H1 (cell line): Measurements from ENCODE around the gene GPC6. TPM values are rescaled to one million over a fixed set of nuclear protein-coding genes. Genes with fewer than 3 reads are reported as not detected.

ENCODE experiments used
- CTCF ChIA-PET: fragments of 300-600 bp; sonication (Branson Sonifier 250); formaldehyde crosslinking; loops from one replicate; lab custom pipeline; 2021; ENCODE audit not compliant: partially characterized antibody; lab: Charles Lee
- POLR2A ChIA-PET: fragments of 300-600 bp; sonication (Branson Sonifier 250); formaldehyde crosslinking; loops from one replicate; lab custom pipeline; 2021; ENCODE audit warnings: inconsistent platforms; ENCODE audit not compliant: partially characterized antibody; lab: Charles Lee
- DNase-seq, 2 experiments: peaks; one replicate each; pipeline versions ENCODE4 v3.0.0 to v3.0.0-alpha.2; 2010 to 2022; ENCODE audit warnings: low spot score in 2 of 2, low read depth in 1 of 2, mixed read lengths in 1 of 2
- FAIRE-seq: peaks from 2 replicates; lab custom pipeline; 2011; peaks lifted over from hg19 to GRCh38; lab: Jason Lieb, UNC
- H2AFZ ChIP-seq: 2 replicates; pipeline ENCODE4 v1.8.1; 2012; ENCODE audit warnings: low read length, inconsistent platforms
- H2AK5ac ChIP-seq: 2 replicates; pipeline ENCODE4 v1.6.1; 2013; ENCODE audit warnings: low read depth, low read length
- H2BK120ac ChIP-seq: replicated peaks from 2 replicates; pipeline ENCODE3; 2013; ENCODE audit warnings: low read depth, low read length, inconsistent platforms
- H2BK12ac ChIP-seq: 2 replicates; pipeline ENCODE4 v1.6.1; 2013; ENCODE audit warnings: low read depth, low read length
- H2BK15ac ChIP-seq: 2 replicates; pipeline ENCODE4 v1.6.1; 2013; ENCODE audit warnings: low read length
- H2BK20ac ChIP-seq: 2 replicates; pipeline ENCODE4 v1.6.1; 2013; ENCODE audit warnings: low read length
- H2BK5ac ChIP-seq: 2 replicates; pipeline ENCODE4 v1.6.1; 2013; ENCODE audit warnings: low read depth, low read length
- H3K14ac ChIP-seq: 2 replicates; pipeline ENCODE4 v1.6.1; 2013; ENCODE audit warnings: inconsistent platforms; ENCODE audit not compliant: insufficient read length
- H3K18ac ChIP-seq: 2 replicates; pipeline ENCODE4 v1.6.1; 2013; ENCODE audit warnings: low read length; ENCODE audit errors: extremely low read depth
- H3K23ac ChIP-seq: 2 replicates; pipeline ENCODE4 v1.6.1; 2013; ENCODE audit warnings: inconsistent platforms; ENCODE audit not compliant: insufficient read length
- H3K23me2 ChIP-seq: 2 replicates; pipeline ENCODE4 v1.6.1; 2013; ENCODE audit warnings: low read depth, low read length
- H3K27ac ChIP-seq: 2 replicates; pipeline ENCODE4 v1.6.1; 2011; ENCODE audit warnings: low read depth, low read length, inconsistent platforms
- H3K27me3 ChIP-seq, 4 experiments: replicated peaks in 1 of 4; 1 replicate in 1 of 4; 2 replicates in 3 of 4; pipeline versions ENCODE4 v1.6.1 to v1.8.1; 2011 to 2013; ENCODE audit warnings: low read length in 3 of 4, mild to moderate bottlenecking in 3 of 4, inconsistent platforms in 2 of 4, mixed read lengths in 2 of 4, moderate library complexity in 1 of 4; ENCODE audit not compliant: control insufficient read depth in 3 of 4, insufficient read depth in 3 of 4; ENCODE audit errors: extremely low read depth in 1 of 4
- H3K36me3 ChIP-seq, 4 experiments: 2 replicates each; pipeline versions ENCODE4 v1.6.1 to v1.8.1; 2011 to 2013; ENCODE audit warnings: mild to moderate bottlenecking in 4 of 4, low read length in 3 of 4, moderate library complexity in 2 of 4, control low read depth in 1 of 4, inconsistent platforms in 1 of 4; ENCODE audit not compliant: insufficient read depth in 4 of 4, control insufficient read depth in 2 of 4
- H3K4ac ChIP-seq: replicated peaks from 2 replicates; pipeline ENCODE3; 2013; ENCODE audit warnings: low read length, low read depth, mixed read lengths, inconsistent platforms; ENCODE audit not compliant: insufficient read length
- H3K4me1 ChIP-seq, 4 experiments: replicated peaks in 1 of 4; 1 replicate in 1 of 4; 2 replicates in 3 of 4; pipeline versions ENCODE4 v1.6.1 to v1.8.1; 2011 to 2013; ENCODE audit warnings: low read length in 3 of 4, inconsistent platforms in 2 of 4, mixed read lengths in 1 of 4; ENCODE audit not compliant: insufficient read depth in 4 of 4, control insufficient read depth in 3 of 4
- H3K4me2 ChIP-seq, 2 experiments: 2 replicates each; pipeline versions ENCODE4 v1.6.1 to v1.8.1; 2011 to 2013; ENCODE audit warnings: low read depth in 2 of 2, low read length in 2 of 2, control low read depth in 1 of 2, inconsistent platforms in 1 of 2, mild to moderate bottlenecking in 1 of 2; ENCODE audit not compliant: insufficient read depth in 1 of 2
- H3K4me3 ChIP-seq, 4 experiments: fragments of 200-600, 300-600 bp in 1 of 4; sonication (generic), shearing (Covaris generic), sonication (Bioruptor Twin) in 1 of 4; 2 replicates each; pipeline versions ENCODE4 v1.5.1 to v1.8.1; 2011 to 2016; ENCODE audit warnings: low read length in 4 of 4, low read depth in 3 of 4, control low read depth in 2 of 4, inconsistent platforms in 2 of 4, mild to moderate bottlenecking in 2 of 4, mixed read lengths in 1 of 4, moderate library complexity in 1 of 4; ENCODE audit not compliant: insufficient read depth in 2 of 4; ENCODE audit errors: extremely low read depth in 1 of 4
- H3K56ac ChIP-seq: replicated peaks from 2 replicates; pipeline ENCODE3; 2013; ENCODE audit warnings: low read depth, mild to moderate bottlenecking, mixed read lengths, low read length, inconsistent platforms; ENCODE audit not compliant: insufficient read length
- H3K79me1 ChIP-seq: 2 replicates; pipeline ENCODE4 v1.6.1; 2013; ENCODE audit warnings: low read depth, low read length, control low read depth
- H3K79me2 ChIP-seq, 2 experiments: 2 replicates each; pipeline versions ENCODE4 v1.6.1 to v1.8.1; 2012 to 2013; ENCODE audit warnings: low read length in 2 of 2, mild to moderate bottlenecking in 2 of 2, inconsistent platforms in 1 of 2; ENCODE audit not compliant: insufficient read depth in 2 of 2, control insufficient read depth in 1 of 2
- H3K9ac ChIP-seq, 4 experiments: replicated peaks in 1 of 4; 1 replicate in 1 of 4; 2 replicates in 3 of 4; pipeline versions ENCODE4 v1.6.1 to v1.8.1; 2011 to 2013; ENCODE audit warnings: low read depth in 3 of 4, low read length in 3 of 4, control low read depth in 2 of 4, mild to moderate bottlenecking in 2 of 4, moderate library complexity in 2 of 4, inconsistent platforms in 1 of 4; ENCODE audit errors: extremely low read depth in 1 of 4
- H3K9me3 ChIP-seq, 2 experiments: 2 replicates each; pipeline versions ENCODE4 v1.6.1 to v1.8.1; 2012 to 2013; ENCODE audit warnings: mild to moderate bottlenecking in 2 of 2, moderate library complexity in 2 of 2, control low read depth in 1 of 2, inconsistent platforms in 1 of 2, low read depth in 1 of 2, low read length in 1 of 2, mixed read lengths in 1 of 2; ENCODE audit not compliant: insufficient read depth in 2 of 2
- H4K20me1 ChIP-seq, 2 experiments: replicated peaks in 1 of 2; 2 replicates each; pipeline versions ENCODE3 to v1.8.1; 2011 to 2013; ENCODE audit warnings: inconsistent platforms in 2 of 2, low read length in 2 of 2, mild to moderate bottlenecking in 1 of 2; ENCODE audit not compliant: insufficient read depth in 2 of 2, control insufficient read depth in 1 of 2
- H4K5ac ChIP-seq: 2 replicates; pipeline ENCODE4 v1.6.1; 2013; ENCODE audit warnings: low read length, low read depth, mixed read lengths, inconsistent platforms; ENCODE audit not compliant: insufficient read length
- H4K8ac ChIP-seq: 2 replicates; pipeline ENCODE4 v1.8.0; 2013; ENCODE audit warnings: mild to moderate bottlenecking, moderate library complexity, low read length, inconsistent platforms; ENCODE audit not compliant: insufficient read depth; ENCODE audit errors: extremely low read depth
- H4K91ac ChIP-seq: replicated peaks from 2 replicates; pipeline ENCODE3; 2013; ENCODE audit warnings: low read length, mixed read lengths, inconsistent platforms; ENCODE audit not compliant: insufficient read length
- BACH1 ChIP-seq: IDR thresholded peaks from 2 replicates; pipeline ENCODE4 v1.6.1; 2012; ENCODE audit warnings: low read length, improper control_type of control experiment
- BRCA1 ChIP-seq: IDR thresholded peaks from 2 replicates; pipeline ENCODE4 v1.6.1; 2012; ENCODE audit warnings: low read depth, low read length, improper control_type of control experiment
- CBX5 ChIP-seq: fragments of 300-800, 300-1000 bp; sonication (generic); IDR thresholded peaks from 2 replicates; pipeline ENCODE4 v1.7.1; 2016; ENCODE audit warnings: antibody characterized with exemption, low read length, low read depth
- CBX8 ChIP-seq: fragments of 300-800, 300-1000 bp; sonication (generic); IDR thresholded peaks from 2 replicates; pipeline ENCODE4 v1.7.1; 2016; ENCODE audit warnings: low read depth, low read length, borderline replicate concordance
- EP300 ChIP-seq, 2 experiments: IDR thresholded peaks; 1 replicate in 1 of 2; 2 replicates in 1 of 2; pipeline ENCODE4 v1.6.1; 2011 to 2012; ENCODE audit warnings: low read depth in 2 of 2, low read length in 2 of 2, mild to moderate bottlenecking in 2 of 2, borderline replicate concordance in 1 of 2, inconsistent platforms in 1 of 2, moderate library complexity in 1 of 2
- JUN ChIP-seq: IDR thresholded peaks from 2 replicates; pipeline ENCODE4 v1.6.1; 2011; ENCODE audit warnings: low read depth, mild to moderate bottlenecking, improper control_type of control experiment, low read length
- RXRA ChIP-seq: IDR thresholded peaks from 2 replicates; pipeline ENCODE4 v1.6.1; 2011; ENCODE audit warnings: low read depth, mild to moderate bottlenecking, low read length, moderate library complexity; ENCODE audit not compliant: insufficient read depth
- SP4 ChIP-seq: IDR thresholded peaks from 2 replicates; pipeline ENCODE4 v1.6.1; 2012; ENCODE audit warnings: low read length, inconsistent platforms
- SUZ12 ChIP-seq: fragments of 200-600 bp; sonication (generic); IDR thresholded peaks from 2 replicates; pipeline ENCODE4 v1.6.1; 2012; ENCODE audit warnings: mild to moderate bottlenecking, inconsistent platforms, low read length, moderate library complexity, mixed read lengths
- ZNF274 ChIP-seq: IDR thresholded peaks from 2 replicates; pipeline ENCODE4 v1.7.0; 2012; ENCODE audit warnings: low read length, borderline replicate concordance; ENCODE audit errors: extremely low read depth
- WGBS, 2 experiments: shearing (Covaris generic) in 1 of 2; methylation state at CpG; one replicate each; pipeline versions ENCODE4 v1.1.6 to v1.1.7; 2013 to 2015; ENCODE audit warnings: low lambda C conversion rate in 2 of 2, mixed read lengths in 2 of 2, inconsistent platforms in 1 of 2, low coverage in 1 of 2, missing lambda C conversion rate in 1 of 2; ENCODE audit not compliant: insufficient replicate concordance in 2 of 2, insufficient coverage in 1 of 2, insufficient read length in 1 of 2; ENCODE audit errors: extremely low coverage in 1 of 2, missing lambda C conversion rate in 1 of 2; 5-methylcytosine and 5-hydroxymethylcytosine counted together
- polyA plus RNA-seq, 7 experiments: library from polyadenylated mRNA; depleted of rRNA in 3 of 7; stranded (reverse) in 5 of 7; unstranded in 2 of 7; fragments of >200 nt in 5 of 7; fragments of 200-250 nt in 2 of 7; gene quantifications; 1 replicate in 5 of 7; 2 replicates in 1 of 7; 4 replicates in 1 of 7; pipeline versions ENCODE4 v1.2.1 to v1.2.3, GENCODE V29; 2011 to 2013; ENCODE audit warnings: missing spikeins in 2 of 7, mixed read lengths in 2 of 7
- total RNA-seq: library from RNA; stranded (reverse); fragmentation: NEBNext Ultra II Directional; extraction: Animal tissue kit (Norgen Biotek cat#: 25700); gene quantifications from 2 replicates; pipeline ENCODE4 v1.2.1, GENCODE V29; 2021
- TF ChIP-seq, protein P1 (sequence below): IDR thresholded peaks from 2 replicates; pipeline ENCODE4 v1.6.1; 2012; ENCODE audit warnings: low read length, inconsistent platforms
- TF ChIP-seq, protein P2 (sequence below): IDR thresholded peaks from 2 replicates; pipeline ENCODE4 v1.6.1; 2011; ENCODE audit warnings: low read length, improper control_type of control experiment

The GPC6 gene
- total and polyA plus RNA-seq, 2 of the 8 experiments (the other 6 are each of a cell fraction or from before 2014, with no cell fraction given), result 5.4 to 12.0 TPM

DNA sequence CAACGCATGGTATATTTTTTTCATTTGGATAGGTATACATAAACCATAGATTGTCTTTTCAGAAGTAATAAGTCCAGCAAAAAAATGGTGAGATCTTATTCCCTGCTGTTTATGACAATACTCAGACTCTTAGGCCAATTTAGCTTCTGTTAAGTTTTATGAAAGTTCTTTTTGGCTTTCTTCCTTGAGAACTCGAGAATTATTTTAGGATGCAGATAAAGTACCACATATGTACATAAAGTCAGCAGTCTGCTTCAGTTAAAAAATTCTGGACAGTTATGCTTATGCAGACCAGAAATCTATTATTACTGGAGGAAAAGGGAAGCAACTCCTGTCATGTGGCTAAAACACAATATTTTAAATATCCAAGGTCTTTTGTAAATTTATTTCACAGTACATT is 422.9 kb downstream of the GPC6 start:
- Histone ChIP-seq H2BK12ac (no peak overlapping the region), H3K18ac (no peak overlapping the region), H3K23ac (no peak overlapping the region), H2AFZ (no peak overlapping the region), H2BK15ac (no peak overlapping the region), H3K4me3 (no peak overlapping the region), H3K4me2 (no peak overlapping the region), H2AK5ac (no peak overlapping the region), H3K9ac (no peak overlapping the region), H3K14ac (no peak overlapping the region), H2BK20ac (no peak overlapping the region), H3K79me2 (no peaks in the 10 kb centered on the region), H3K4me1 (no peaks in the 10 kb centered on the region), H3K79me1 (no peaks in the 10 kb centered on the region), H3K27ac (no peak overlapping the region), H4K91ac (no peak overlapping the region), H4K20me1 (no peaks in the 10 kb centered on the region), H3K27me3 (no peaks in the 10 kb centered on the region), H3K56ac (no peak overlapping the region), H2BK5ac (no peak overlapping the region), H3K4ac (no peak overlapping the region), H3K9me3 (no peaks in the 10 kb centered on the region), H4K8ac (no peak overlapping the region), H4K5ac (no peak overlapping the region), H2BK120ac (no peak overlapping the region), H3K23me2 (no peaks in the 10 kb centered on the region), H3K36me3 (no peaks in the 10 kb centered on the region)
- POLR2A ChIA-PET, result no interaction called here
- CTCF ChIA-PET, result interaction anchor here (0.6 kb wide), 1 partner anchor 1134 kb away, joined by 4 read pairs; no protein-coding TSS in a partner anchor
- DNase-seq (no peak), FAIRE-seq (no peak)
- 95% methylated on average over 2 of the region's 2 CpGs; no CpG with 5 or more reads in 1 of the 2 experiments for whole genome bisulfite sequencing, 2 experiments
- TF ChIP-seq JUN (no peak), CBX8 (no peak), BRCA1 (no peak), RXRA (no peak), BACH1 (no peak), EP300 (IDR thresholded peaks at IDR 0.05; ENCODE audit: borderline replicate concordance in 1 of 2, low read depth in 2 of 2, low read length in 2 of 2) (no peak), CBX5 (no peak), SP4 (no peak), ZNF274 (no peak), SUZ12 (no peak)
- TF ChIP-seq, protein P1, sequence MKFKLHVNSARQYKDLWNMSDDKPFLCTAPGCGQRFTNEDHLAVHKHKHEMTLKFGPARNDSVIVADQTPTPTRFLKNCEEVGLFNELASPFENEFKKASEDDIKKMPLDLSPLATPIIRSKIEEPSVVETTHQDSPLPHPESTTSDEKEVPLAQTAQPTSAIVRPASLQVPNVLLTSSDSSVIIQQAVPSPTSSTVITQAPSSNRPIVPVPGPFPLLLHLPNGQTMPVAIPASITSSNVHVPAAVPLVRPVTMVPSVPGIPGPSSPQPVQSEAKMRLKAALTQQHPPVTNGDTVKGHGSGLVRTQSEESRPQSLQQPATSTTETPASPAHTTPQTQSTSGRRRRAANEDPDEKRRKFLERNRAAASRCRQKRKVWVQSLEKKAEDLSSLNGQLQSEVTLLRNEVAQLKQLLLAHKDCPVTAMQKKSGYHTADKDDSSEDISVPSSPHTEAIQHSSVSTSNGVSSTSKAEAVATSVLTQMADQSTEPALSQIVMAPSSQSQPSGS, result no peak
- TF ChIP-seq, protein P2, sequence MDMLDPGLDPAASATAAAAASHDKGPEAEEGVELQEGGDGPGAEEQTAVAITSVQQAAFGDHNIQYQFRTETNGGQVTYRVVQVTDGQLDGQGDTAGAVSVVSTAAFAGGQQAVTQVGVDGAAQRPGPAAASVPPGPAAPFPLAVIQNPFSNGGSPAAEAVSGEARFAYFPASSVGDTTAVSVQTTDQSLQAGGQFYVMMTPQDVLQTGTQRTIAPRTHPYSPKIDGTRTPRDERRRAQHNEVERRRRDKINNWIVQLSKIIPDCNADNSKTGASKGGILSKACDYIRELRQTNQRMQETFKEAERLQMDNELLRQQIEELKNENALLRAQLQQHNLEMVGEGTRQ, result no peak
